Activated CD8-positive, alpha-beta T cell treated with anti-CD3 and anti-CD28 coated beads for 36 hours (primary cell): Measurements from ENCODE around the gene COL4A1. TPM values are rescaled to one million over a fixed set of nuclear protein-coding genes. Genes with fewer than 3 reads are reported as not detected.

ENCODE experiments used
- ATAC-seq: fragments of 200-7000 bp; cut with Tn5 transposase; one replicate; pipeline ENCODE4 v1.10.0; 2021; ENCODE audit warnings: mild to moderate bottlenecking, moderate library complexity
- CTCF ChIA-PET: fragments of 350-600 bp; sonication (Branson Sonifier 250); formaldehyde crosslinking; loops from one replicate; lab custom pipeline; 2021; ENCODE audit warnings: antibody characterized with exemption; lab: Charles Lee
- POLR2A ChIA-PET: fragments of 350-600 bp; sonication (Branson Sonifier 250); formaldehyde crosslinking; loops from one replicate; lab custom pipeline; 2021; ENCODE audit warnings: antibody characterized with exemption; lab: Charles Lee
- DNase-seq: peaks from one replicate; pipeline ENCODE4 v3.0.0-alpha.2; 2020
- H3K27ac Mint-ChIP-seq: one replicate; pipeline ENCODE4 v1.8.0; 2021; ENCODE audit warnings: mild to moderate bottlenecking, mixed read lengths
- H3K27me3 Mint-ChIP-seq: one replicate; pipeline ENCODE4 v1.8.0; 2021; ENCODE audit warnings: mixed read lengths
- H3K36me3 Mint-ChIP-seq: one replicate; pipeline ENCODE4 v1.8.0; 2021; ENCODE audit warnings: low read depth, mixed read lengths
- H3K4me1 Mint-ChIP-seq: one replicate; pipeline ENCODE4 v1.8.0; 2021; ENCODE audit warnings: low read depth, mixed read lengths
- H3K4me3 Mint-ChIP-seq: one replicate; pipeline ENCODE4 v1.8.0; 2021; ENCODE audit warnings: mild to moderate bottlenecking, moderate library complexity, mixed read lengths
- H3K9me3 Mint-ChIP-seq: one replicate; pipeline ENCODE4 v1.8.0; 2021; ENCODE audit warnings: mixed read lengths
- CTCF ChIP-seq: fragments of 200-600 bp; IDR thresholded peaks from one replicate; pipeline ENCODE4 v1.8.0; 2022; ENCODE audit warnings: antibody characterized with exemption, mild to moderate bottlenecking
- intact Hi-C: fragments of 100-400 bp; cut with micrococcal nuclease; formaldehyde crosslinking; loops from one replicate; pipeline ENCODE4 v1.10.0; 2022
- total RNA-seq, 2 experiments: library from RNA; stranded (reverse); gene quantifications; one replicate each; pipeline ENCODE4 v1.2.3, GENCODE V29; 2021

The COL4A1 gene
- total RNA-seq: not detected

GRCh38 chr13:110306960-110307766, at the start of gene COL4A1, which contains the start of gene COL4A2:
TSS of gene COL4A1 (minus strand) at chr13:110307157. CDS start at chr13:110307027, 130 bp downstream.
TSS of gene COL4A2 (plus strand) at chr13:110307284. CDS start at chr13:110307904, 620 bp downstream.
- no peak for ATAC-seq
- TF ChIP-seq CTCF: no peak
- intact Hi-C loops: no loop called here
- Mint-ChIP-seq H3K27ac (no peak within 1 kb of the TSS), H3K4me1 (no peaks in the 10 kb centered on the region), H3K36me3 (no peaks in the 10 kb centered on the region), H3K27me3 (peaks cover 63% of the 10 kb centered on the region), H3K9me3 (no peaks in the 10 kb centered on the region), H3K4me3 (no peak within 1 kb of the TSS)
- ChIA-PET CTCF (no interaction called here), POLR2A (no interaction called here)
- no peak for DNase-seq

GRCh38 chr13:110356362-110356761, 49.4 kb upstream of the COL4A1 start:
- POLR2A ChIA-PET: no interaction called here
- DNase-seq (no peak), ATAC-seq (no peak)
- no peaks in the 10 kb centered on the region for H3K4me1 Mint-ChIP-seq
- TF ChIP-seq CTCF: no peak
- CTCF ChIA-PET: no interaction called here
- H3K27me3 Mint-ChIP-seq: peaks cover 7% of the 10 kb centered on the region
- intact Hi-C loops: no loop called here
- H3K4me3 Mint-ChIP-seq: no peak overlapping the region
- H3K36me3 Mint-ChIP-seq: no peaks in the 10 kb centered on the region
- H3K27ac Mint-ChIP-seq: no peak overlapping the region
- no peaks in the 10 kb centered on the region for H3K9me3 Mint-ChIP-seq

- POLR2A ChIA-PET: interaction anchor here (0.6 kb wide), 1 partner anchor 10 kb away, joined by 3 read pairs; no protein-coding TSS in a partner anchor
- Mint-ChIP-seq H3K27ac (no peak overlapping the region), H3K4me3 (no peak overlapping the region), H3K36me3 (no peaks in the 10 kb centered on the region), H3K27me3 (peaks cover 8% of the 10 kb centered on the region), H3K9me3 (no peaks in the 10 kb centered on the region), H3K4me1 (no peaks in the 10 kb centered on the region)
- CTCF ChIA-PET: no interaction called here
- no peak for TF ChIP-seq CTCF
- intact Hi-C loops: no loop called here
- ATAC-seq (no peak), DNase-seq (no peak)
Observed at GRCh38 chr13:110354715-110355473, 47.9 kb upstream of the COL4A1 start.

- no peak for TF ChIP-seq CTCF
- H3K4me3 Mint-ChIP-seq: no peak overlapping the region
- H3K36me3 Mint-ChIP-seq: no peaks in the 10 kb centered on the region
- no peak overlapping the region for H3K27ac Mint-ChIP-seq
- DNase-seq: no peak
- no peaks in the 10 kb centered on the region for H3K9me3 Mint-ChIP-seq
- ChIA-PET POLR2A (interaction anchor here (0.8 kb wide), 1 partner anchor 30 kb away, joined by 4 read pairs; no protein-coding TSS in a partner anchor), CTCF (no interaction called here)
- H3K27me3 Mint-ChIP-seq: peaks cover 8% of the 10 kb centered on the region
- H3K4me1 Mint-ChIP-seq: no peaks in the 10 kb centered on the region
- ATAC-seq: no peak
- intact Hi-C loops: no loop called here
Observed at GRCh38 chr13:110354123-110354627, 47.2 kb upstream of the COL4A1 start.
